Measurements from ENCODE around the gene ATF2.
"Not testable (repeated sequence)": the region's sequence is repeated elsewhere in the genome, so short reads cannot be mapped to it uniquely, and the experiment has no call there.

Gene ATF2

GRCh38 chr2:175164235-175164634 is 3.8 kb downstream of the ATF2 start:
- DNase-seq (ENCODE audit: low read depth) = no peak

GRCh38 chr2:175158894-175159293 is 9.1 kb downstream of the ATF2 start:
- no peak for DNase-seq (ENCODE audit: low read depth)

- no peak for DNase-seq (ENCODE audit: low read depth)
These were observed 11.5 kb downstream of the ATF2 start for GRCh38 chr2:175156534-175156933.

- peak; percentile 91 for DNase-seq (ENCODE audit: low read depth)
These were observed 13.3 kb downstream of the ATF2 start for GRCh38 chr2:175154661-175155082.

- DNase-seq (ENCODE audit: low read depth) = no peak
These were observed 15.8 kb downstream of the ATF2 start for GRCh38 chr2:175152242-175152641.

GRCh38 chr2:175151791-175152190 is 16.2 kb downstream of the ATF2 start:
- no peak for DNase-seq (ENCODE audit: low read depth)

- DNase-seq (ENCODE audit: low read depth) = peak; percentile 4
These were observed 20.8 kb downstream of the ATF2 start for GRCh38 chr2:175147186-175147585.

GRCh38 chr2:175143678-175144077 is 24.3 kb downstream of the ATF2 start:
- DNase-seq (ENCODE audit: low read depth) = no peak

- no peak for DNase-seq (ENCODE audit: low read depth)
These were observed 24.8 kb downstream of the ATF2 start for GRCh38 chr2:175143191-175143590.

- DNase-seq (ENCODE audit: low read depth) = no peak
These were observed 27.7 kb downstream of the ATF2 start for GRCh38 chr2:175140332-175140731.

- no peak for DNase-seq (ENCODE audit: low read depth)
These were observed 30.2 kb downstream of the ATF2 start for GRCh38 chr2:175137793-175138192.

GRCh38 chr2:175136334-175137215 is 31.4 kb downstream of the ATF2 start:
- no peak for DNase-seq (ENCODE audit: low read depth)

- DNase-seq (ENCODE audit: low read depth) = no peak
These were observed 32.1 kb downstream of the ATF2 start for GRCh38 chr2:175135862-175136261.

GRCh38 chr2:175135177-175135576 is 32.8 kb downstream of the ATF2 start:
- peak; percentile 10 for DNase-seq (ENCODE audit: low read depth)

GRCh38 chr2:175131252-175131651 is 36.8 kb downstream of the ATF2 start:
- DNase-seq (ENCODE audit: low read depth) = no peak

GRCh38 chr2:175126661-175127060 is 41.3 kb downstream of the ATF2 start:
- no peak for DNase-seq (ENCODE audit: low read depth)

GRCh38 chr2:175123254-175123653 is 44.7 kb downstream of the ATF2 start:
- no peak for DNase-seq (ENCODE audit: low read depth)

- DNase-seq (ENCODE audit: low read depth) = peak; percentile 74
These were observed 56.8 kb downstream of the ATF2 start for GRCh38 chr2:175111200-175111657.

- DNase-seq (ENCODE audit: low read depth) = not testable (repeated sequence)
These were observed 59.9 kb downstream of the ATF2 start for GRCh38 chr2:175108091-175108490.

- peak; percentile 6 for DNase-seq (ENCODE audit: low read depth)
These were observed 60.9 kb downstream of the ATF2 start for GRCh38 chr2:175107146-175107545.

- DNase-seq (ENCODE audit: low read depth) = no peak
These were observed 64.8 kb downstream of the ATF2 start for GRCh38 chr2:175103191-175103590.

GRCh38 chr2:175101514-175101913 is 66.5 kb downstream of the ATF2 start:
- no peak for DNase-seq (ENCODE audit: low read depth)

GRCh38 chr2:175097297-175097696 is 70.7 kb downstream of the ATF2 start:
- peak; percentile 88 for DNase-seq (ENCODE audit: low read depth)

GRCh38 chr2:175084117-175084516 is 83.9 kb downstream of the ATF2 start:
- not testable (repeated sequence) for DNase-seq (ENCODE audit: low read depth)

All from ELR (cell line).